Activated CD4-positive, CD25-positive, alpha-beta regulatory T cell (primary cell): ENCODE data around the gene RABL2B.

Experiments
- DNase-seq, 4 experiments: peaks; one replicate each; lab custom pipeline; 2025; lab: John Stamatoyannopoulos, UW

RABL2B gene

GRCh38 chr22:50722048-50722701 is 61.3 kb downstream of the RABL2B start:
- no peak for DNase-seq

GRCh38 chr22:50721257-50721844 is 62.1 kb downstream of the RABL2B start:
- no peak for DNase-seq

- no peak for DNase-seq
Measured at GRCh38 chr22:50720301-50721256, 62.9 kb downstream of the RABL2B start.

DNA sequence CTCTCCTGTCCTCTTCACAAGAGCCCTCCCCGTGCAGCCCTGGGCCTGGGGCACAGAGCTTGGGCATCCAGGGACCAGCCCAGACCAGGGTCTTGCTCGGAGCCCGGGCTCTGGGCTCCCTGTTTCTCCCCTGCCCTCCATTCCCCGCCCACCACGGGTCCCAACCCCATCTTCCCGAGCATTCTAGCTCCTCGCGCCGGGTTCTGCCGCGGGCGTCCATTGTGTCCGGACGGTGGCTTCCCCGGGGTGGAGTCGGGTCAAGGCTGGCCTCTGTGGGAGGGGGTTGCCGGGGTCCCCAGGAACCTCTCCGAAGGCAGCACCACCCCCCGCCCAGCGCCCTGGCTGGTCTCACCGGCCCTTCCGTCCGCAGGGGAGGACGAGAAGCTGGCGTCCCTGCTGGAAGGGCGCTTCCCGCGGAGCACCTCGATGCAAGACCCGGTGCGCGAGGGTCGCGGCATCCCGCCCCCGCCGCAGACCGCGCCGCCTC is 63.6 kb downstream of the RABL2B start:
- no peak for DNase-seq

GRCh38 chr22:50718352-50718709 is 65.1 kb downstream of the RABL2B start:
- no peak for DNase-seq

GRCh38 chr22:50717709-50718351 is 65.6 kb downstream of the RABL2B start:
- no peak for DNase-seq
